Activated CD4-positive, alpha-beta memory T cell treated with anti-CD3 and anti-CD28 coated beads, Interleukin-2, amount 10 ng/mL, durations not matched to agents 7 days and 5 days (primary cell): ENCODE results near the gene RPLP2. TPM values are rescaled to one million over a fixed set of nuclear protein-coding genes. Genes with fewer than 3 reads are reported as not detected.
A peak's percentile ranks its signal among the peaks of the same experiment; 100 is the strongest.

Experiments used
- CTCF ChIA-PET: fragments of 350-600 bp; sonication (Branson Sonifier 250); formaldehyde crosslinking; loops from one replicate; lab custom pipeline; 2021; ENCODE audit warnings: antibody characterized with exemption, inconsistent platforms; lab: Charles Lee
- POLR2A ChIA-PET: fragments of 350-600 bp; sonication (Branson Sonifier 250); formaldehyde crosslinking; loops from one replicate; lab custom pipeline; 2021; ENCODE audit warnings: antibody characterized with exemption; lab: Charles Lee
- DNase-seq: peaks from one replicate; pipeline ENCODE4 v3.0.0-alpha.2; 2020
- H3K27ac Mint-ChIP-seq: one replicate; pipeline ENCODE4 v1.8.0; 2021; ENCODE audit warnings: mild to moderate bottlenecking, mixed read lengths
- H3K27me3 Mint-ChIP-seq: one replicate; pipeline ENCODE4 v1.8.0; 2021; ENCODE audit warnings: mixed read lengths
- H3K36me3 Mint-ChIP-seq: one replicate; pipeline ENCODE4 v1.8.0; 2021; ENCODE audit warnings: low read depth, mixed read lengths
- H3K4me1 Mint-ChIP-seq: one replicate; pipeline ENCODE4 v1.8.0; 2021; ENCODE audit warnings: mixed read lengths
- H3K4me3 Mint-ChIP-seq: one replicate; pipeline ENCODE4 v1.8.0; 2021; ENCODE audit warnings: mild to moderate bottlenecking, mixed read lengths
- H3K9me3 Mint-ChIP-seq: one replicate; pipeline ENCODE4 v1.8.0; 2021; ENCODE audit warnings: mixed read lengths
- total RNA-seq, 2 experiments: library from RNA; stranded (reverse); gene quantifications; one replicate each; pipeline ENCODE4 v1.2.3, GENCODE V29; 2021

Gene RPLP2
- total RNA-seq, 2 experiments from 2014 or later: 2,077 to 2,079 TPM

DNA sequence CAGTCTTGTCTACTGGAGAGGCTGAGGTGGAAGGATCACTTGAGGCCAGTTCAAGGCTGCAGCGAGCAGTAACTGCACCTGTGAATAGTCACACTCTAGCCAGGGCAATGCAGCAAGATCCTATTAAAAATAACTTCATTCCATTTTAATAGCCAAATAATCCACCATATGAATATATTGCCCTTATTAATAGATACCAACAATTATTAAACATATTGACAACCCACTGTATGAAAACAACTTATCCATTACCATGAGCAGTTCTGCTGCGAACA is 42.9 kb upstream of the RPLP2 start:
- H3K36me3 Mint-ChIP-seq: peaks cover 39% of the 10 kb centered on the region

DNA sequence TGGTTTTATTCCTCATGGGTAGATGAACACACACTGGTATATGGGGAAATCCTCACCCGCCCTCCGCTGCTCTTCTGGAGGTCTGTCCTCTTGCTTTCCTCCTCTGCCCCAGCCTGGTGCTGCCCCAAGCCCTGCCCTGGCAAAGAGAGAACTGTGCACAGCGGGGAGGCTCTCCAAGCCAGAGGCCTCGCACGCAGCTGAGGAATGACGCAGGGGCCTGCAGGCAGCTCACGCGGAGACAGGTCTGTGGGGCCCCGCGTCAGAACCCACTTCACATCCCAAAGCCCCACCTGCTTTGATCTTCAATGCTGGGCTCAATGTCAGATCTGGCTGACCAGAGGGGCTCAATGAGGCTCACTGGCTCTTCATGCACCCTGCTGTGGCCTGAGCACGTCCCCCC is 42.5 kb upstream of the RPLP2 start:
- Mint-ChIP-seq H3K4me3 (no peak overlapping the region), H3K9me3 (no peaks in the 10 kb centered on the region), H3K4me1 (peaks cover 5% of the 10 kb centered on the region), H3K36me3 (peaks cover 37% of the 10 kb centered on the region), H3K27me3 (no peaks in the 10 kb centered on the region), H3K27ac (peak overlapping the region; percentile 10)
- ChIA-PET POLR2A (no interaction called here), CTCF (no interaction called here)
- DNase-seq: no peak

More for the DNA sequence above, 42.9 kb upstream of the RPLP2 start:
- DNase-seq: no peak
- Mint-ChIP-seq H3K4me3 (no peak overlapping the region), H3K27me3 (no peaks in the 10 kb centered on the region), H3K9me3 (no peaks in the 10 kb centered on the region), H3K27ac (peak overlapping the region; percentile 10), H3K4me1 (peaks cover 5% of the 10 kb centered on the region)
- ChIA-PET POLR2A (no interaction called here), CTCF (no interaction called here)

DNA sequence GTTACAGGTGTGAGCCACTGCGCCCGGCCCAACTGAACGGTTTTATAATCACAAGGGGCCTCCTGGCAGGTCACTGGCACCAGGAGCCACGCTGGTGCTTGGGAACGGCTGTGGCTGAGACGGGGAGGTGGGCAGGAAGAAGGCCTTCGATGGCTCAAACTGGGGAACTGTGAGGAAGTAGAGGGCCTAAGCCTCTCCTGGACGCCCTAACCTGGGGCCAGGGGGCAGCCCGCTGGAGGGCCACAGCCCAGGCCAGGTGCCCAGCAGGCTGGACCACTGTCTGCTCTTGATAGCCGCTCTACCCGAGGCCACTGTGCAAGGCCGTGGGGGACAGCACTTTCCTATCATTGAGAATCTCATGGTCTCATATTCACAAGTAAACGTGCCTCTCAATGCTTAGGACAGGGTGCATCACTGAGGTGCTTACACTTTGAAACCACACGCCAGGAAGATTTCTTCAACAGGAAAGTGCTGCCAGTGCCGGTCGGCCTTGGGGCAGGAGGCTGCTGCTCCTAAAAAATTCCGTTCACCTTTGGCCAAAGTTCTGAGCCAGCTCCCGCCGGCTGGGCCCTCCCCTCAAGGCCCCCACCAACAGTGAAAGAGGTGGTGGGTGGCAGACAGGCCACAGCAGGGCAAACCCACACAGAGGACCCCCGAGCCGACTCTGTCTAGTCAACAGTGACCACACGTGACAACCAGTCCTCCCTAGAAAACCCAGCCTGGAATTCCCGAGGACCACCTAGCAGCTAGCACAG is 39.7 kb upstream of the RPLP2 start:
- H3K9me3 Mint-ChIP-seq: no peaks in the 10 kb centered on the region
- H3K27ac Mint-ChIP-seq: no peak overlapping the region
- peaks cover 15% of the 10 kb centered on the region for H3K36me3 Mint-ChIP-seq
- ChIA-PET CTCF (no interaction called here), POLR2A (interaction anchor here (1.4 kb wide), 1 partner anchor 25 kb away, joined by 5 read pairs; no protein-coding TSS in a partner anchor)
- no peaks in the 10 kb centered on the region for H3K27me3 Mint-ChIP-seq
- peaks cover 11% of the 10 kb centered on the region for H3K4me1 Mint-ChIP-seq
- H3K4me3 Mint-ChIP-seq: no peak overlapping the region
- DNase-seq: no peak

DNA sequence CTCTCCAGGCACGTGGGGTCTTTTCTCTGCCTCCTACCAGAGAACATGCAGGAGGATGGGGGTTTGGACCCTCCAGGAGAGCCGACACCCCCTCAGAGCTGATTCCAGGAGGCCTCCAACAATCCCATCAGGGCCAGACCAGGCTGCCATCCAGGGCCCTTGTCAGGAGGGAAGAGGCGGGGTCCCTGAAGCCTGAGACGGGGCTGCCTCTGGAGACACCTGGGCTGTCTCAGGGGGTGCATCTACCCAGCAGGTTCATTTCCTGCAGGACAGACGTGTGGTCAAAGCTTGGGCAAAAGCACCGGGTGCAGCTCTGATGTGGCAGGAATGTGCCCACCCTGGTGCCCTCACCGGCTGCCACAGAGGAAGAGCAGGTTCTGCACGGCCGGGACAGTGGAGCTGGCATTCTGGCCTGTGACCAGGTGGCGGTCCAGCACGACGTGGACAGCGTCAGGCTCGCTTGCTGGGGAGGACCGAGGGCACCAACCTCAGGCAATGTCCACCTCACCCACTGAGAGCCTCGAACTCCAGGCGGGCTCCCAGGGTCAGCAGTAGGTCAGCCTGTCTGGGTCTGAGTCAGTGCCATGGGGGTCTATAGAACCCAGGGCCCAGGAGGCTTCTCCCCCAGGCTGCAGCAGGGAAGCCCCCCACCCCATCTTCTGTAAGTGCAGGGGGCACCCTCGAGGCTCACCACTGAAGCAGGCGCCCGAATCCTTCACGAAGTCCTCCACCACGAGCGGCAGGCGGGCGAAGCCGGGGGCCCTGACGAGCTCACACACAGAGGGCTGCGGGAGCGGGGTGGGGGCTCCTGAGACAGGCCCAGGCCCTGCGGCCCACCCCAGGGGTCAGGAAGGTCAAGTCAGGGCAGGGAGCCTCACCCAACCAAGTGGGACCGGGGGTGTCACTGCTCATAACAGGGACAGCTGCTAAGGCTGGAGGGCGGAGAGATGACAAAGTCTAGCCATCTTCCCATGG is 38.8 kb upstream of the RPLP2 start:
- ChIA-PET POLR2A (interaction anchor here (1.4 kb wide), 1 partner anchor 25 kb away, joined by 5 read pairs; no protein-coding TSS in a partner anchor), CTCF (no interaction called here)
- no peak overlapping the region for H3K4me3 Mint-ChIP-seq
- H3K36me3 Mint-ChIP-seq: peaks cover 11% of the 10 kb centered on the region
- peaks cover 17% of the 10 kb centered on the region for H3K4me1 Mint-ChIP-seq
- no peak for DNase-seq
- no peaks in the 10 kb centered on the region for H3K27me3 Mint-ChIP-seq
- no peak overlapping the region for H3K27ac Mint-ChIP-seq
- no peaks in the 10 kb centered on the region for H3K9me3 Mint-ChIP-seq

DNA sequence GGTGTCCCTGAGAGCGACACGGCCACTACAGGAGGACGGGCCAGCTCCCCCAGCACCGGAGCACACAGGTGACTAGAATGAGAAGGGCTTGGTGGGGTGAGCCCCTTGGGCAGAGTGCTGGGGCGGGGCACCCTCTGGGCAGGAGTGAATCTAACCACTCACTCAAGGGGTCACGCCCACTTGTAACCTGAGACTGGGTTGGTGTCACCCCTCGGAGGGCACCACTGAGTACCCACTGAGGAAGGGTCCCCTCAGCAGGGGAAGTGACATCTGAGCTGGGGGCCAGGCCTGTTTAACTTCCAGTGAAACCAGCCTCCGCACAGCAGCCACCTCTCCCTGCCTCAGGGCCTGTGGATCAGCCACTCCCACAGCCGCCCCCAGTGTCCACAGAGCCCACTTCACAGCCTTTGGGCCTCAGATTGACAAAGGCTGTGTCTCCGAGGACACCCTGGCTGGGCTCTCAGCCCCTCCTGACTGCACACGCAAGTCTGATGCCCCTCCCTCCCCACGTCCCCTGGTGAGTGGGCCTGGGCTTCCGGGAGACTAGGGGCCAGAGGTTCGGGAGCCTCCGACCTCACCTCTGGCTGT is 38.1 kb upstream of the RPLP2 start:
- CTCF ChIA-PET: interaction anchor here (1.0 kb wide), 1 partner anchor 35 kb away, joined by 4 read pairs; no protein-coding TSS in a partner anchor
- Mint-ChIP-seq H3K36me3 (peaks cover 8% of the 10 kb centered on the region), H3K4me3 (no peak overlapping the region), H3K27ac (no peak overlapping the region), H3K4me1 (peaks cover 21% of the 10 kb centered on the region), H3K9me3 (no peaks in the 10 kb centered on the region), H3K27me3 (no peaks in the 10 kb centered on the region)
- no peak for DNase-seq
- POLR2A ChIA-PET: interaction anchor here (1.4 kb wide), 1 partner anchor 24 kb away, joined by 5 read pairs; no protein-coding TSS in a partner anchor

DNA sequence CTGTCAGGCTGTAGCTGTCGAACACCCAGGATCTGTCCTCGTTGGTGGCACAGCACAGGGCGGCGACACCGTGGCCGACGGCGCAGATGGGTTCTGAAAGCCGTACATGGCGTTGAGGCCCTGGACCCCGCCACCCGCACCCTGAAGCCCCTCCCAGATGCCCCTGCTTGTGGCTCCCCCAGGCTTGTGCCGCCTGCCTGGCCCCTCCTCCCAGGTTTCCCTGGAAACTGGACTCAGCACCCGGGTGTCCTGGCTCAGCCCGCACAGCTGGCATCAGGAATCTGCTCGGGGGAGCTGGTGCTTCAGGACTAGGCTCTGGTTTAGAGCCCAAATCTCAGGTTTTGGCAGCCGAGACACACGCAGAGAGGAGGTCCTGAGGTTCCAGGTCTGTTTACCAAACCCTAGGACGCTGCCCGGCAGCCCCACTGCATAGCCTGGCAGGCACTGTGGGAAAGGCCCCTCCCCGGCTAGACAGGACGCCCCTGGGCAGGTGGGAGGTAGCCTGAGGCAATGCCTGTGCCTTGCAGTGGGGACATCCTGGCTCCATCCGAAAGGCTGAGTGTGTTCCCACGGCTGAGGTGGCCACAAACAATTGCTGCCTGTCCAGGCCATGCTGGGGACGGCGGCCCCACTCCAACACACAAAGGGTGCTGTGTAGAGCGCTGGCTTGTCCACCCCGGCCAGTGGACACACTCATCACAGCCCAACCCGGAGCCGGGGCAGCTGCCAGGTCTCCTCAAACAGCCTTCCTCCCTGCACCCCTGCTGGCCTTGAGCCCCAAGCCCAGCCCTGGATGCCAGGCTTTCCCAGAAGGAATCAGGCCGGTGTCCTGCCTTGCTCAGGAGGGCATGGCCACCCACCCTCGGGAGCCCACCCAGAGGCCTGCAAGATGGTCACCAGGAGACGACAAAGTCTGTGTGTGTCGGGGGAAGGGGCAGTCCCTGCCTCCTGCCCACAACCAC is 37.1 kb upstream of the RPLP2 start:
- peaks cover 7% of the 10 kb centered on the region for H3K36me3 Mint-ChIP-seq
- H3K9me3 Mint-ChIP-seq: no peaks in the 10 kb centered on the region
- POLR2A ChIA-PET: no interaction called here
- H3K27ac Mint-ChIP-seq: no peak overlapping the region
- CTCF ChIA-PET: interaction anchor here (1.0 kb wide), 1 partner anchor 34 kb away, joined by 4 read pairs; no protein-coding TSS in a partner anchor
- no peak overlapping the region for H3K4me3 Mint-ChIP-seq
- no peak for DNase-seq
- H3K4me1 Mint-ChIP-seq: peaks cover 18% of the 10 kb centered on the region
- no peaks in the 10 kb centered on the region for H3K27me3 Mint-ChIP-seq

DNA sequence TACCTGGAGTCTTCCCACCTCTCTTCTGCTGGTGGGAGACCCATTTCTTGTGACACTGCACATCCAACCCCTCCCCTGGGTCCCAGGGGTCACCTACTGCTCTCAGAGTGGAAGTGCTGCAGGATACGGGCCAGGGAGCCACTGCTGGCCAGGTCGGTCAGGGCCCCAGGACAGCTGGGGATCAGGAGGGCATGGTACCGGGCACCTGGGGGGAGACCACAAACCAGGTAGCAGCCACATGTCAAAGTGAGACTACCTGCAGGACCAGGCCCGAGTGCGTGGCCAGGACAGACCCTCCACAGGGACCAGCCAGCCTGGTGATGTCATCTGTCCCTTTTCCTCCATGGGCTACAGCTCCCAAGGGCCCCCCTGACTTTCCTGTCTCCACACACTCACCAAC is 36.3 kb upstream of the RPLP2 start:
- Mint-ChIP-seq H3K36me3 (peaks cover 7% of the 10 kb centered on the region), H3K9me3 (no peaks in the 10 kb centered on the region), H3K4me3 (no peak overlapping the region), H3K4me1 (peaks cover 18% of the 10 kb centered on the region), H3K27me3 (no peaks in the 10 kb centered on the region), H3K27ac (no peak overlapping the region)
- POLR2A ChIA-PET: no interaction called here
- CTCF ChIA-PET: no interaction called here
- no peak for DNase-seq

DNA sequence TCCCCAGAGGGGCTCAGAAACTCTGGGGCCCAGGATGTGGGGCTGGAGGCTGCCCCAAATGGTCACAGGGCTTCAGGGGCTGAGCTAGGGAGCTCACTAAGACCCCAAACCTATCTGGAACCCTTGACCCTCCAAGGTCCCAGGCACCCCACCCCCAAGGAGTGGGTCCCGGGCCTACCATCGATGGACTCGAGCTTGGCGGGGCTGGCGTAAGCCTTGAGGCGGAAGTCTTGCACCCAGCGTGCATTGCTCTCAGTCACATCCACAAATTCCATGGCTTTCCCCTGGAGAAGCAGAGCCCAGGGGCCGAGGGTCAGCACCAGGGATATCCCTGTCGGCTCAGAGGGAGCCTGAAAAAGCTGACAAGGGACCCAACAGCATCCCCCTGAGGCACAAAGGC is 35.9 kb upstream of the RPLP2 start:
- Mint-ChIP-seq H3K4me3 (no peak overlapping the region), H3K4me1 (peaks cover 19% of the 10 kb centered on the region), H3K27me3 (no peaks in the 10 kb centered on the region), H3K36me3 (peaks cover 7% of the 10 kb centered on the region), H3K9me3 (no peaks in the 10 kb centered on the region), H3K27ac (no peak overlapping the region)
- ChIA-PET CTCF (no interaction called here), POLR2A (no interaction called here)
- no peak for DNase-seq

DNA sequence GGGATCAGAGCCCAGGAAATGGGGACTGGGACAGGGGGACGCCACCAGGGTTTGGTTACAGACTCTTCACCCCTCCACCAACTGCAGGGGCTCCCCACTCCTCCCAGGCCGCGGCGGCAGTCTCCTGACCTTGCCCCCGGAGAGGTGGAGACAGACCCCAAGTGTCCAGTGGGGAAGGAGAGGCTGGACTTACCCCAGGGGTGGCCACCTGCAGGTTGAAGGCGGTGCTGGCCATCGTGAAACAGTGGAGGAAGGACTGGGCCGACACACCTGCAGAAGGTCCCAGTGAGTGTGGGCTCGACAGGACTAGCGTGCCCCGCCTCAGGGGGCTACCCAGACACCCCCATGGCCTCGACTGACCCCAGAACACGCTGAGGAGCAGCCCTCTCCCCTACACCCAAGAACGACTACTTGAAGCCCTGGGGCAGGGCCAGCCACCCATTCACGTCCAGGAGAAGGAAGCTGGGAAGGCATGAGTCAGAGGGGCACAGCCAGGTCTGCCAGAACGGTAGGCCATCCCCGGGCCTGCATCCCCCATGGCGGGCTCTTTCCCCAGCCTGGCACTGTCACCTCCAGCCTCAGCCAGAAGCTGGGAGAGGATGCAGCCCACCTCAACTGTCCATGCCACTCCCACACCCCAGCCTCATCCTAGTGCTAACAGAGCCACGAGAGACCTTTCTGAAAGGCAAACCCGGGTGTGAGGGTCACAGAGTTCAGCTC is 34.7 kb upstream of the RPLP2 start:
- ChIA-PET POLR2A (interaction anchor here (1.0 to 2.4 kb wide), 4 partner anchors 9 to 80 kb away, joined by 3 to 14 read pairs (median 5); partner anchors contain the start of genes DEAF1, TALDO1 and TMEM80), CTCF (no interaction called here)
- Mint-ChIP-seq H3K4me3 (peak overlapping the region; percentile 61), H3K27ac (no peak overlapping the region), H3K9me3 (no peaks in the 10 kb centered on the region), H3K4me1 (peaks cover 28% of the 10 kb centered on the region), H3K27me3 (no peaks in the 10 kb centered on the region), H3K36me3 (peaks cover 5% of the 10 kb centered on the region)
- DNase-seq: no peak

DNA sequence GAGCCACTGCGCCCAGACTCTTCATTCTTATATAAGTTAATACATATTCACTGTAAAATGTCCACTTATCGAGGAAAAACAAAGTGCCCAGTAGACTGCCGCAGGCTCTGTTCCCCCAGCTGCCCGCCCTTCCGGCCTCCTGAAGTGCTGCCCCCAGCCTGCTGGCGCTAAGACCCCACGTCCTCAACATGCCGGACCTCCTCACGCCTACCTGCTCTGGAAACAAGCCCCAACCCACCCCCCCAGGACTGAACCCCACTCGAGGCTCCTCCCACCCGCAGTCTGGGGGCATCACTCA is 33.6 kb upstream of the RPLP2 start:
- Mint-ChIP-seq H3K9me3 (no peaks in the 10 kb centered on the region), H3K4me3 (peak overlapping the region; percentile 81), H3K36me3 (peaks cover 2% of the 10 kb centered on the region), H3K27me3 (no peaks in the 10 kb centered on the region), H3K4me1 (peaks cover 35% of the 10 kb centered on the region), H3K27ac (peak overlapping the region; percentile 63)
- DNase-seq: no peak
- CTCF ChIA-PET: interaction anchor here (0.6 to 1.1 kb wide), 2 partner anchors 328 to 475 kb away, joined by 3 to 5 read pairs; no protein-coding TSS in a partner anchor
- POLR2A ChIA-PET: interaction anchor here (1.0 to 3.5 kb wide), 10 partner anchors 11 to 81 kb away, joined by 3 to 35 read pairs (median 6); partner anchors contain the start of genes DEAF1, PIDD1, RPLP2 and TALDO1

DNA sequence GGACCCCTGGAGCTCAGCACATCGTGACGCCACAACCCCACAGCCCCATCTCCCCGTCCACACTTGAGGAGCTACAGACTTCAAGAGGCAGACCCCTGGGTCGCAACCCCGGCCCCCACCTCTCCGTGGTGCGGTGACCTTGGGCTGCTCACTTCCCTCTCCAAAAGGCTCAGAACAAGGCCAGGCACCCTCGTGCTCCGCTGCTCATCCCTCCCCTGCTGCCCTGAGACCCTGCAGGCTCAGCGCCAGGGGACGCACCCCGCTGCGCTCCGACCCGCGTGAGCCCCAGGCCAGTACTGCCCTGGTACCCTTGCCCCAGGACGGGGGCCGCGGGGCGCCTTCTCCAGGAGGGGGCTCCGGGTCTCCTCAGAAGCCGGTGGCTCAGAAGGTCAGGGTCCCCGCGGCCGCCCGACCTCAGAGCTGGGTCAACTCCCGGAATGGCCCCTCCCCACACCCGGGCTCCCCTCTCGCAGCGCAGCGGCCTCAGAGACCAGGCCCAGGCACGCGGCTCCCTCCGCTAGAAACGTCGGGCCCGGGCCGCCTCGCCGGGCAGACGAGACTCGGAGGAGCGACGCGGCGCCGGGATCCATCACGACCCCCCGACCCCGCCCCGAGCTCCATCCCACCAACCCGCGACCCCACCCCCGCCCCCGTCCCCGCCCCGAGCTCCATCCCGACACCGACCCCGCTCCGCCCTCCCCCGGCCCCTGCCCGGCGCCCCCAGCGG is 33.0 kb upstream of the RPLP2 start:
- CTCF ChIA-PET: interaction anchor here (0.6 to 1.2 kb wide), 3 partner anchors 13 to 475 kb away, joined by 3 to 5 read pairs (median 3); no protein-coding TSS in a partner anchor
- POLR2A ChIA-PET: interaction anchor here (1.1 to 3.5 kb wide), 11 partner anchors 13 to 82 kb away, joined by 3 to 35 read pairs (median 5); partner anchors contain the start of genes DEAF1, PIDD1, POLR2L and RPLP2
- Mint-ChIP-seq H3K27ac (peak overlapping the region; percentile 68), H3K4me3 (peak overlapping the region; percentile 81), H3K27me3 (no peaks in the 10 kb centered on the region), H3K9me3 (no peaks in the 10 kb centered on the region), H3K4me1 (peaks cover 35% of the 10 kb centered on the region), H3K36me3 (peaks cover 2% of the 10 kb centered on the region)
- peak; percentile 30 for DNase-seq
